ENCODE results near the gene POMGNT2. TPM values are rescaled to one million over a fixed set of nuclear protein-coding genes. Genes with fewer than 3 reads are reported as not detected.

POMGNT2 gene
- total and polyA plus RNA-seq, 12 donors = 7.1 to 29.4 (median 16.9) TPM

DNA sequence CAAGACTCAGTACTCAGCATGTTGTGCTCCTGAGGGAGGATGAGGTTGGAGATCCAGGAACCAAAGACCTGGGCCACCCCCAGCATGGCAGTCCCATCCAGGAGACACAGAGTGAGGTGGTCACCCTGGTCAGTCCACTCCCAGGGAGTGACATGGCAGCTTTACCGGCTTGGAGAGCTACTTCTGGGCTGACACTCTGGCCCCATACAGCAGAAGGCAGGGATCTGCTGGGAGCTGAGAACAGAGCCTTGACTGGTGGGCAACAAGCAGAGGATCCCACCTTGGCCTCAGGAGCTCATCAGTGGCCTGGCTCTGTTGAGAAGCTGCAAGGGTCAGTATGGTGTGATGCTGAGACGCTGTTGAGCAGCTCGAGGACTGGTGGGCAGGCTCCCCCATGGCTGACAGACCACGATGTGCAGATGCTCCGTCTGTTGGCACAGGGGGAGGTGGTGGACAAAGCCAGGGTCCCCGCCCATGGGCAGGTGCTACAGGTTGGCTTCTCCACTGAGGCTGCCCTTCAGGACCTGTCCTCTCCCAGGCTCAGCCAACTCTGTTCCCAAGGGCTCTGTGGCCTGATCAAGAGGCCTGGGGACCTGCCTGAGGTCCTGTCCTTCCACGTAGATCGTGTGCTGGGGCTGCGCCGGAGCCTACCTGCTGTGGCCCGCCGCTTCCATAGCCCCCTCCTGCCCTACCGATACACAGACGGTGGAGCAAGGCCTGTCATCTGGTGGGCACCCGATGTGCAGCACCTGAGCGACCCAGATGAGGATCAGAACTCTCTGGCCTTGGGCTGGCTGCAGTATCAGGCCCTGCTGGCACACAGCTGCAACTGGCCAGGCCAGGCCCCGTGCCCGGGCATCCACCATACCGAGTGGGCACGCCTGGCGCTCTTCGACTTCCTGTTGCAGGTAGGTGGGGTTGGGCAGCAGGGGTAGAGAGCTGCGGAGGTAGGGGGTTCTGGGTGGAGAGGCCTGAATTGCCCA lies 72.9 kb downstream of the POMGNT2 start:
- 96 to 97% methylated on average over 23 of the region's 23 CpGs for WGBS, 2 donors
- H3K27ac ChIP-seq = no peak overlapping the region
- H3K27me3 ChIP-seq = peaks cover 0 to 3% (median 0%) of the 10 kb centered on the region in 7 donors
- intact Hi-C loops (cut with DNase I) = no loop called here
- ATAC-seq (peak in 2 of 8 donors; percentile 12 to 31), DNase-seq (no peak)
- no peak overlapping the region for H3K4me3 ChIP-seq
- no peaks in the 10 kb centered on the region for H3K36me3 ChIP-seq
- H3K4me1 ChIP-seq = peaks cover 0 to 10% (median 0%) of the 10 kb centered on the region in 9 donors
- H3K9me3 ChIP-seq = no peaks in the 10 kb centered on the region
- TF ChIP-seq, protein P1, sequence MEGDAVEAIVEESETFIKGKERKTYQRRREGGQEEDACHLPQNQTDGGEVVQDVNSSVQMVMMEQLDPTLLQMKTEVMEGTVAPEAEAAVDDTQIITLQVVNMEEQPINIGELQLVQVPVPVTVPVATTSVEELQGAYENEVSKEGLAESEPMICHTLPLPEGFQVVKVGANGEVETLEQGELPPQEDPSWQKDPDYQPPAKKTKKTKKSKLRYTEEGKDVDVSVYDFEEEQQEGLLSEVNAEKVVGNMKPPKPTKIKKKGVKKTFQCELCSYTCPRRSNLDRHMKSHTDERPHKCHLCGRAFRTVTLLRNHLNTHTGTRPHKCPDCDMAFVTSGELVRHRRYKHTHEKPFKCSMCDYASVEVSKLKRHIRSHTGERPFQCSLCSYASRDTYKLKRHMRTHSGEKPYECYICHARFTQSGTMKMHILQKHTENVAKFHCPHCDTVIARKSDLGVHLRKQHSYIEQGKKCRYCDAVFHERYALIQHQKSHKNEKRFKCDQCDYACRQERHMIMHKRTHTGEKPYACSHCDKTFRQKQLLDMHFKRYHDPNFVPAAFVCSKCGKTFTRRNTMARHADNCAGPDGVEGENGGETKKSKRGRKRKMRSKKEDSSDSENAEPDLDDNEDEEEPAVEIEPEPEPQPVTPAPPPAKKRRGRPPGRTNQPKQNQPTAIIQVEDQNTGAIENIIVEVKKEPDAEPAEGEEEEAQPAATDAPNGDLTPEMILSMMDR (IDR thresholded peaks at IDR 0.05) = no peak

DNA sequence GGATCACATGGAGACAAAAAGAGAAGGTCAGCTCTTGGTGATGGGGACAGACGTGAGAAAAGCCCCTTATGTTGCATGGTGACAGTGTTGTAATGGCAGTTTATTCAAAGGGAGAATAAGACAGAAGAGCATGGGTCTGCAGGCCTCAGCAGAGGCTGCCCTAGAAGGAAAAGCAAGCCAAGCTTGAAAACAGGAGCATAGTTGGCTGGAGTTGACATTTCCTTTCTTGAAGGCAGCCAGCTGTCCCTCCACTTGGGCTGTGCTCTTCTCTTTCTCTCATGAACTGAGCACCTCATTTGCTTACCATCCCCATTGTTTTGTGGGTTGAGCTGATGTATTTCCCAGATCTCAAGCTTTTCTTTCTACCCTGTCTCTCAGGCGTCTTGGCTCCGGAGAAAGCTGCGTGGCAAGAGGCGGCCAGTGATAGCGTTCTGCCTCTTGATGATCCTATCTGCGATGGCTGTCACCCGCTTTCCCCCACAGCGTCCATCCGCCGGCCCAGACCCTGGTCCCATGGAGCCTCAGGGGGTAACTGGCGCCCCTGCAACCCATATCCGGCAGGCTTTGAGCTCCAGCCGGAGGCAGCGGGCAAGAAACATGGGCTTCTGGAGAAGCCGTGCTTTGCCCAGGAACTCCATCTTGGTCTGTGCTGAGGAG lies 73.9 kb downstream of the POMGNT2 start:
- no peaks in the 10 kb centered on the region for H3K9me3 ChIP-seq
- H3K27me3 ChIP-seq = peaks cover 0 to 3% (median 0%) of the 10 kb centered on the region in 7 donors
- intact Hi-C loops (cut with DNase I) = no loop called here
- H3K27ac ChIP-seq = peak overlapping the region in 1 of 10 donors; percentile 16
- WGBS, 2 donors = 92 to 95% methylated on average over 16 of the region's 16 CpGs
- ATAC-seq (peak in 5 of 8 donors; percentile 33 to 65 (median 45)), DNase-seq (no peak)
- no peaks in the 10 kb centered on the region for H3K36me3 ChIP-seq
- H3K4me3 ChIP-seq = no peak overlapping the region
- H3K4me1 ChIP-seq = peaks cover 0 to 10% (median 0%) of the 10 kb centered on the region in 9 donors
- TF ChIP-seq, protein P1 (IDR thresholded peaks at IDR 0.05) = no peak

- H3K27ac ChIP-seq = peak overlapping the region in 1 of 10 donors; percentile 16
- H3K4me3 ChIP-seq = no peak overlapping the region
- H3K36me3 ChIP-seq = no peaks in the 10 kb centered on the region
- H3K9me3 ChIP-seq = no peaks in the 10 kb centered on the region
- peak in 1 of 2 donors; percentile 39 for DNase-seq
- peak in 7 of 8 donors; percentile 41 to 85 (median 55) for ATAC-seq
- H3K4me1 ChIP-seq = peaks cover 0 to 10% (median 0%) of the 10 kb centered on the region in 9 donors
- WGBS, 2 donors = 68 to 76% methylated on average over 4 of the region's 4 CpGs
- TF ChIP-seq, protein P1 (IDR thresholded peaks at IDR 0.05) = no peak
- H3K27me3 ChIP-seq = peaks cover 0 to 3% (median 0%) of the 10 kb centered on the region in 7 donors
- intact Hi-C loops (cut with DNase I) = no loop called here
Measured at GRCh38 chr3:43031485-43031884, 74.4 kb downstream of the POMGNT2 start.

GRCh38 chr3:43030162-43030935 lies 75.5 kb downstream of the POMGNT2 start:
- intact Hi-C loops (cut with DNase I) = no loop called here

More at GRCh38 chr3:43030162-43030935, 75.5 kb downstream of the POMGNT2 start:
- 83 to 86% methylated on average over 15 of the region's 15 CpGs for WGBS, 2 donors
- no peak overlapping the region for H3K27ac ChIP-seq
- H3K4me3 ChIP-seq = no peak overlapping the region
- TF ChIP-seq, protein P1 (IDR thresholded peaks at IDR 0.05) = no peak
- H3K4me1 ChIP-seq = peaks cover 0 to 10% (median 0%) of the 10 kb centered on the region in 9 donors
- peaks cover 0 to 3% (median 0%) of the 10 kb centered on the region in 7 donors for H3K27me3 ChIP-seq
- no peaks in the 10 kb centered on the region for H3K36me3 ChIP-seq
- no peak for DNase-seq
- no peak for ATAC-seq
- no peaks in the 10 kb centered on the region for H3K9me3 ChIP-seq

All from heart right ventricle (tissue), 16 donors.